IPS-NIHi7 (cell line): ENCODE results near the gene APEH.
"Not testable (repeated sequence)": the region's sequence is repeated elsewhere in the genome, so short reads cannot be mapped to it uniquely, and the experiment has no call there.

Experiments used
- DNase-seq: peaks from one replicate; pipeline ENCODE4 v3.0.0; 2012; ENCODE audit warnings: mixed read lengths; ENCODE audit errors: extremely low spot score

APEH gene

DNA sequence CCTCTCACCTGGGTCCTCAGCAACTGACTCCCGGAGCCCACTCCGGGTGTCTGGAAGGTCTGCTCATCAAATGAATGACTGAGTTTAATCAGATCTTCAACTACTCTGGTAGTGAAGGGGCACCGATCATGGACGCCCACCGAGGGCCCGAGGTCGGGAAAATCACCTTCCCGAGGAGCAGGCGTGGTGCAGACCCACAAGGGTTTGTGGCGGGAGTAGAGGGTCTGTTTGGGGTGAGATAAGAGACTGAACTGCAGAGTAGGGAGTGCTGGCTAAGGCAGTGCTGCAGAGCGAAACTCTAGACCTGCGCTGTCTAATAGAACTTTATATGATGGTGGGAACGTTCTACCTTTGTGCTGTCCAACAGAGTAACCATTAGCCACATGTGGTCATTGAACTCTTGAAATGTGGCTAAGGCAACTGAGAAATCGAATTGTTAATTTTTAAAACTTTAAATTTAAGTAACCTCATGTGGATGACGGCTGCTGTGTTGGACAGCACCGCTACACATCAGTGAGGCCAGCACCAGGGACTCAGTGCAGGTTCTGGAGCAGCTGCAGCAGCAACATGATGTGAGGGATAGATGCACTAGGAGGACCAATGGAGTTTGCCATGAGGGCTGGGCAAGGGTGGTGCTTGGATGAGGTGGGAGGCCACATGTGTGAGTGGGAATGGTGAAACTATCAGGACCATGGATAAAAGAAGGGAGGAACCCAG is 15.9 kb downstream of the APEH start:
- not testable (repeated sequence) for DNase-seq

- not testable (repeated sequence) for DNase-seq
Measured at GRCh38 chr3:49690856-49691255, 16.7 kb downstream of the APEH start.

DNA sequence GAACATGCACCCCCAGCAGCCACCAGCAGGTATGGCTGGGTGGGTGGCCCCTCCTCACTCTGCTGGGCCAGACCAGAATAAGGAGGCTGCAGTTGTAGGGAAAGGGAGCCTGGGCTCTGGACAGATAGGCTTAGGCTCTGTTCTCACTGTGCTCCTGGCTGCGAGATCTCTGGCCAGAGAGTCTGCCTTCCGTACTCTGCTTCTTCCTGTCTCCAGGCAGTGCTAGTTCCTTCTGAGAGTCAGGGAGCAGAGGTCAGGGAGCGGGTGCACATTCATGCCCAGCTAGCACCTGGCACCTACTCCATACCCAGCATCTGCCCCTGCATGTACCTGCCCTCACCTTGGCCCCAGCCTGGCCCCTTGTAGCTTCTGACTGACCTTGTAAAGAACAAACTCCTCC is 17.3 kb downstream of the APEH start:
- DNase-seq = not testable (repeated sequence)

GRCh38 chr3:49694409-49695070 is 20.4 kb downstream of the APEH start:
- not testable (repeated sequence) for DNase-seq

- DNase-seq = not testable (repeated sequence)
Measured at GRCh38 chr3:49695350-49696015, 21.3 kb downstream of the APEH start.

DNA sequence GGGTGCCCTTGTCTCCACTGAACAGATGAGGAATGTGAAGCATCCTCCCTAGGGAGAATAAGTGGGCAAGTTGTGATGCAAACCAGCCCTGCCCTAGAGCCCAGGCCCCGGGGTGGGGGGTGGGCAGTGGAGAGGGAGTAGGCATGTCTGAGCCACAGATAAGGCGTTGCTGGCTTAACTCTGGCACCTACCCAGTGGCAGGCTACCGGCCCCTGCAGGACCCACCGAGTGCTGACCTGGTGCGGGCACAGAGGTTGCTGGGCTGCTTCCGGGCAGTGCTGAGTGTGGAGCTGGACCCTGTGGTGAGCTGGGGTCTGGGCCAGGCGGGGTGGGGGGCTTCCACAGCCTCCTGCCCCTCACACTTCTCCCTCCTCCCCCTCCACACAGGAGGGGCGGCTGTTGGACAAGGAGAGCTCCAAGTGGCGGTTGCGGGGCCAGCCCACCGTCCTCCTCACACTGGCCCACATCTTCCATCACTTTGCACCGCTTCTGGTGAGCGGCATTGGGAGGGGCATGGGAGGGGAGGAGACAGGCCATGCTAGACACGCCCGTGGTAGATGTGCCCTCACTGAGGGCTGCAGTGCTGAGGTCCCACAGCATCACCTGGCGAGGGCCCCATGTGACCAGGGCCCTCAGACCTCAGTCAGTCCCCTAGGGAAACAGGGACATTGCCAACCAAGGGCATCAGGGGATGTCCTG is 25.3 kb downstream of the APEH start:
- DNase-seq = no peak

GRCh38 chr3:49700014-49700413 is 25.9 kb downstream of the APEH start:
- no peak for DNase-seq

GRCh38 chr3:49700453-49701128 is 26.4 kb downstream of the APEH start:
- DNase-seq = peak; percentile 52

DNA sequence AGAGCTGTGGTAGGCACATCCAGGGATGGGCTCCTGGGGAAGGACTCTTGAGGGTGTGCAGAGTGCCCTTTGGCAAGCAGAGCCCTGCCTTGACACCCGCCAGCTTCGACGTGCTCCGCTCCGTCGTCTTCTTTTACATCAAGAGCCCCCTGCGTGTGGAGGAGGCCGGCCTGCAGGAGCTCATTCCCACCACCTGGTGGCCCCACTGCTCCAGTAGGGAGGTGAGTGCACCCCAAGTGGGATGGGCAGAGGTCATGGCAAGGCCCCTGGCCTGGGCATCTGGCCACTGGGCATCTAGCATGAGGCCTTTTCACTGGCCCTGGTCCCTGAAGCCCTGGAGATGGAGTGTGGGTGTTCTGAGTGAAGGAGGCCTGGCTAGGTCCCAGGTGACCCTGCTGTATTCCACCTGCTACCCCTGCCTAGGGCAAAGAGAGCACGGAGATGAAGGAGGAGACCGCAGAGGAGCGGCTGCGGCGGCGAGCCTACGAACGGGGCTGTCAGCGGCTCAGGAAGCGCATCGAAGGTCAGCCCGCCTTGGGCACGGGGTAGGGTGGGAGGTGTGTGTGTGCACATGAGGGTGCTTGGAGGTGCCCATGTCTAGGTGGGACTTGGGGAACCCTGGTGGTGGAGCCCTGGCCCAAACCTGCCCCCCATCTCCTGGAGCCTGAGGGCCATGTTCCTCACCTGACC is 27.4 kb downstream of the APEH start:
- peak; percentile 66 for DNase-seq

DNA sequence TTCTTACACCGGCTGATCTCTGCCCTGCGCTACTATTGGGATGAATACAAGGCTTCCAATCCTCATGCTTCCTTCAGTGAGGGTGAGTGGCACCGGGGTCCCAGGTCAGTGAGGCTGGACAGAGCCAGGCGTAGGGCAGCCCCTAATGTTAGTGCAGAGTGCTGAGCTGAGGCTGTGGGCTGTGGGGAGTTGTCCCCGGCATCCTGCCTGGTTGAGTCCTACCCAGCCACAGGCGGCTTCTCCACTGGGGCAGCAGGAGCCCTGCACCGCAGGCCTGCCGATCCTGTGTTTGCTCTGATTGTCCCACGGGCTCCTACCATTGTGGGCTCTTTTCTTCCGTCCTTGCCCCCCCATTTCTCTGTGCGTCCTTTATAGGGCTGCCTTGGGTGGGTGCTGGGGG is 28.5 kb downstream of the APEH start:
- DNase-seq = no peak

GRCh38 chr3:49703443-49703927 is 29.3 kb downstream of the APEH start:
- DNase-seq = peak; percentile 93

DNA sequence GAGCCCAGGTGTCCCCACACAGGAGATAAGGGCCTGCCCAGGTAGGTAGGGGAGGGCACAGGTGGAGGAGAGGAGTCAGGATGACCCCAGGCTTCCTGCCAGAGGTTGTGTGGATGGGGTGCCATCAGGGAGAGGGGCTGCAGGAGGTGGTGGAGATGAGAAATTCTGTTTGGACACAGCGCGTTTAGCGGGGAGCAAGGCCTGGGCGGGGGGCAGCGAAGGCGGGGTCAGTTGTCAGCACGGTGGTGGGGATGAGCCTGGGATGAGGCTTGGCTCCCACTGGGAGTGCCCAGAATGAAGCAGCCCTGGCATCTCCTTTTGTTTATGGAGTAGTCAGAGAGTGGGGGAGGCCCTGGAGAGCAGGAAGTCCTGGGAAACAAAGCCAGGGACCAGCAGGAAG is 29.8 kb downstream of the APEH start:
- DNase-seq = no peak

DNA sequence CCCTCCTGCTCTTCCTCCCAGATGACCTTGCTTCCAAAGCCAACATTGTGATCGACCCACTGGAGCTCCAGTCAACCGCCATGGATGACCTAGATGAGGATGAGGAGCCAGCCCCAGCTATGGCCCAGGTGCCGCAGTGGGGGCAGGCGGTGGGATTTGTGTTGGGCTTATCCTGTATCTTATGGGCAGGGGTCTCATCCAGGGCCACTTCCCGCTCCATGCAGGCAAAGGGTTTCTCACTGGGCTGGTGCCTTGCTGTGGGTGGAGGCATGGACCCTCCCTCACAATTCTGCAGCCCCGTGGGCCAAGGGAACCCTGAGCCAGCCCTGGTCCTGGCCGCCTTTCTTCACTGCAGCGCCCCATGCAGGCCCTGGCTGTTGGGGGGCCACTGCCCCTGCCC is 30.5 kb downstream of the APEH start:
- DNase-seq = no peak

DNA sequence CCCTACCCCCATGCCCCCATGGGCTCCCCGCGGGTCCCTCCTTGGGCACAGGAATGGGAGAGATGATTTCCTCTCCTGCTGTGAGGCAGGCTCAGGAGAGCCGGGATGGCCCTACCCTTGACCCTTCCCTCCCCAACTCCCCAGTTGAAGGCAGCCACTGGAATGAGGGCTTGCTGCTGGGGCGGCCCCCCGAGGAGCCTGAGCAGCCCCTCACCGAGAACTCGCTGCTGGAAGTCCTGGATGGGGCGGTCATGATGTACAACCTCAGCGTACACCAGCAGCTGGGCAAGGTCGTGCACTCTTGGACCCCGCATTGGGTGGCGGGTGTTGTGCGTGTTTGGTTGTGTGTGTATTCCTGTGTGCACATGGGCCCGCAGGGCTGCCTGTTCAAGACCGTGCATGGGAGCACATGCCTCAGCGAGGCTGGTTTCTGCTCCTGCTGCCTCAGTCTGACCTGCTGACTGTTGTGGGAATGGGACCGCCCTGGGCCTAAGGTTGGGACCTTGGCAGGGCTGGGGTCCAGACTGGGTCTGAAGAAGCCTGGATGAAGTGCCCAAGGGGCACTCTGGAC is 31.3 kb downstream of the APEH start:
- no peak for DNase-seq

DNA sequence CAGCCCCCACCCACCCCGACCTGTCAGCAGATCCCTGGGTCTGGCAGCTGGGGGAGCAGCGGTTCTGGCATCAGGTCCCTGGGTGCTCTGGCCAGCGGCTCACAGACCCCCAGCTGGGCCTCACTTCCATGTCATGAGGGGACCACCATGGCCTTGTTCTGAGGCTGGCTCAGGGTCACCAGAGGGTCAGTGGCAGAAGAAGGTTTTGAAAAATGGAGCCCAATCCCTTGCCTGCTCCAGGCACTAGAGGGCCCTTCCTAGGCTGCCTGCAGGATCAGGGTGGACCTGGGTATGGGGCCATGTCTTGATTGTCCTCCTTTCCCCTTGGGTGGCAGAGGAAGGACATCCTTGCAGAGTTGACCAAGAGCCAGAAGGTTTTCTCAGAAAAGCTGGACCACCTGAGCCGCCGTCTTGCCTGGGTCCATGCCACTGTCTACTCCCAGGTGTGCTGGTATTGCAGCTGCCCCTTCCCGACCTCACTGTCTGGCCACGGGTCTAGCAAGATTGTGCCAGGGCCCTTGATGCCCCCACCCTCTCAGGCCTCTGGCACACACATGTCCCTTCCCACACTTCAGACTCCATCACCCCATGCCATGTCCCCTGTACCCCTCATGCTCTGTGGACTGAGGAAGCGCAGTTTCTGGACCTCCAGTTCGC is 32.4 kb downstream of the APEH start:
- no peak for DNase-seq

- no peak for DNase-seq
Measured at GRCh38 chr3:49707113-49707480, 32.9 kb downstream of the APEH start.

GRCh38 chr3:49709852-49710251 is 35.7 kb downstream of the APEH start:
- no peak for DNase-seq

DNA sequence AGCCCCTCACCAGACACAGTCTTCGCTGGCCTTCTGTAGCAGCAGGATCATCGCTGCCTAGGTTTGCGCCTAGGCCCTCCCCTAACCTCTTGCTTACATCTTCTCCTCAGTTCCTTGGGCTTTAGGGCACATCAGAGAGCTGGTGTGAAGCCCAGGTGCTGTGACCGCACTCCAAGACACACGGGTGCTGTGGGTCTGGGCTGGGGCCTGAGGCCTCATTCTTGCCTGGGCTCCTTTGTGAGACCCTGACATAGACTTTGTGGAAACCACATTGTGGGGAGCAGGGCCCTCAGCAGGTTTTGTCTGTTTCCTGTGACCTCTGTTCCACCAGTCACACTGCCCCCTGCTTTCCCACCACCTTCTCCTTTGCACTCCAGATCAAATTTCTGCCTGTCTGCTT is 37.3 kb downstream of the APEH start:
- DNase-seq = no peak

DNA sequence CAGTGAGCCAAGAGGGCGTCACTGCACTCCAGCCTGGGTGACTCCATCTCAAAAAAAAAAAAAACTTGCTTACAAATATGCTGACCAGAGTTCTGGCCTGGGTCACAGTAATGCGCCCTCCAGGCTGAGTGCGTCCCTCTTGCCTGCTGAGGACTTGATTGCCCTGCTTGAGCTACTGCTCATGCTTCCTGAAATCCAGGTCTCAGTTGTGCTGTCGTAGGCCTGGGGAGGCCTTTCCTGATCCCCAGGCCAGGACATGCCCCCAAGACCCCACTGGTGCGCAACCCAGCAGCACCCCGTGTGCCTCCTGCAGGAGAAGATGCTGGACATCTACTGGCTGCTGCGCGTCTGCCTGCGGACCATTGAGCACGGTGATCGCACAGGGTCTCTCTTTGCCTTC is 38.0 kb downstream of the APEH start:
- DNase-seq = no peak

DNA sequence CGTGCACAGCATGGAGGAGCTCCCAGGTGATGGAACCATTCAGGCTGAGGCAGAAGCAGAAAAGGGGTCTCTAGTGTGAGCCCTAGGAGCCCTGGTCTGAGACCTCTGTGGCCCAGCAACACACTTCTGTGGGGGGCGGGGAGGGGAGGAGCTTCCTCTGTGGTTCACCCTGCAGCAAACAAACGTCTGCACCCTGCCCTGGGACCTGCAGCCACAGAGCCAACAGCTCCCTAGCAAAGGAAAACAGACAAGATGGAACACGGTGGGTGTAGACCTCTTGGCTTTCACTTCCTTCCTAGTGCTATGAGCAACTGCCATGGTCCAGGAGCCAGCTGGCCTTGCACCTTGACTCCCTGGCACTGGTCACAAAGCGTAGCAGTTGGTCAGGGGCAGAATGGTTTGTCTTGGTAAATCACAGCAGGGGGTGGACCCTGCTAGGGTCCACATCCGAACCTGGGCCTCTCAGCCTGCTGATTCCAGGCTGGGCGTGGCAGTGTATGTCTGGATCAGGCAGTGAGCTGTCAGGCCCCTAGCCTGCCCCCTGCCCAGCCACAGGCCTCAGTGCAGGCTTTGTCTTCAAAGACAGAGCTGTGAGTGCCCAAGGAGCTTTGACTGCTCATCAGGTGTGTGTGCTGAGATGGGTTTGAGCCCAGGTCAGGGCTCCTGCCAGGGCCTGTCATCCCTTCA is 38.6 kb downstream of the APEH start:
- no peak for DNase-seq
